Natural killer cell (primary cell): Measurements from ENCODE around the gene HEATR1. TPM values are rescaled to one million over a fixed set of nuclear protein-coding genes. Genes with fewer than 3 reads are reported as not detected.
A peak's percentile ranks its signal among the peaks of the same experiment; 100 is the strongest.

Source experiments
- ATAC-seq, 3 donors: fragments of 150-1000 bp in 2 of 3; fragments of 200-7000 bp in 1 of 3; cut with Tn5 transposase; 1 replicate in 1 of 3; 2 replicates in 2 of 3; pipeline ENCODE4 v1.10.0; 2021; ENCODE audit warnings: mild to moderate bottlenecking in 2 of 3, moderate library complexity in 2 of 3
- DNase-seq, 2 donors: peaks; one replicate each; pipeline versions ENCODE4 v3.0.0 to v3.0.0-alpha.2; 2013 to 2021; ENCODE audit warnings: mixed read lengths in 1 of 2
- H3K27ac ChIP-seq: one replicate; pipeline ENCODE4 v1.5.1; 2013; ENCODE audit warnings: mild to moderate bottlenecking, low read length
- H3K27me3 ChIP-seq: one replicate; pipeline ENCODE4 v1.6.1; 2013; ENCODE audit warnings: low read length; ENCODE audit not compliant: control insufficient read depth, insufficient read depth
- H3K36me3 ChIP-seq: one replicate; pipeline ENCODE4 v1.6.1; 2013; ENCODE audit warnings: low read length; ENCODE audit not compliant: control insufficient read depth, insufficient read depth
- H3K4me1 ChIP-seq: one replicate; pipeline ENCODE4 v1.6.1; 2013; ENCODE audit warnings: low read length; ENCODE audit not compliant: control insufficient read depth, insufficient read depth
- H3K4me3 ChIP-seq: one replicate; pipeline ENCODE4 v1.5.1; 2013; ENCODE audit warnings: low read length
- H3K9me3 ChIP-seq: one replicate; pipeline ENCODE4 v1.6.1; 2013; ENCODE audit warnings: low read length; ENCODE audit not compliant: control insufficient read depth, insufficient read depth
- H3K27ac Mint-ChIP-seq, 2 donors: one replicate each; pipeline ENCODE4 v1.8.0; 2022; ENCODE audit warnings: mild to moderate bottlenecking in 2 of 2, mixed read lengths in 2 of 2, moderate library complexity in 1 of 2
- H3K27me3 Mint-ChIP-seq, 2 donors: one replicate each; pipeline ENCODE4 v1.8.0; 2022; ENCODE audit warnings: low read depth in 2 of 2, mixed read lengths in 2 of 2
- H3K36me3 Mint-ChIP-seq: one replicate; pipeline ENCODE4 v1.8.0; 2022; ENCODE audit warnings: mixed read lengths
- H3K4me1 Mint-ChIP-seq, 2 donors: one replicate each; pipeline ENCODE4 v1.8.0; 2022; ENCODE audit warnings: mixed read lengths in 2 of 2
- H3K4me3 Mint-ChIP-seq: one replicate; pipeline ENCODE4 v1.8.0; 2022; ENCODE audit warnings: mild to moderate bottlenecking, moderate library complexity, mixed read lengths
- H3K9me3 Mint-ChIP-seq, 2 donors: one replicate each; pipeline ENCODE4 v1.8.0; 2022; ENCODE audit warnings: mixed read lengths in 2 of 2
- CTCF ChIP-seq: fragments of 200-600 bp; IDR thresholded peaks from one replicate; pipeline ENCODE4 v1.8.0; 2022; ENCODE audit warnings: antibody characterized with exemption
- WGBS: methylation state at CpG from one replicate; pipeline ENCODE4 v1.1.7; 2013; ENCODE audit warnings: missing lambda C conversion rate; ENCODE audit not compliant: insufficient coverage; 5-methylcytosine and 5-hydroxymethylcytosine counted together
- intact Hi-C: fragments of 100-400 bp; cut with micrococcal nuclease; formaldehyde crosslinking; loops from one replicate; pipeline ENCODE4 v1.14.2; 2022
- total RNA-seq, 4 donors: library from RNA; stranded (reverse); fragments of 120-200 nt in 1 of 4; gene quantifications; one replicate each; pipeline versions ENCODE4 v1.2.3 to v1.2.4, GENCODE V29; 2013 to 2022

Gene HEATR1
- total RNA-seq, 3 donors from 2014 or later (not counting 1 experiment from before 2014, with no cell fraction given), result 29.0 to 43.0 (median 35.3) TPM

DNA sequence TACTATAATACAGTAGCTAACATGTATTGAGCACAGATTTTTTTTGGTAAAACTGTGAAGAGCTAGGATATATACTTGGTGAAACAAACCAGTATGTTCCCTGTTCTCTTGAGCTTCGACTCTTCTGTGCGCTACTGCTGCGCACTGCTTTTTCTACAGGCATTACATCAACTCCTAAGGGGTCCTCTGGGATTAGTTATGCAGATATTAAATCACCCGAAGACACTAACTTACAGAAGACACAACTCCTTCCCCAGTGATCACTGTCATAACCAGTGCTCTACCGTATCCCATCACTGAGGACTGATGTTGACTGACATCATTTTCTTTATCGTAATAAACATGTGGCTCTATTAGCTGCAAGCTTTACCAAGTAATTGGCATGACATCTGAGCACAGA is 55.9 kb downstream of the HEATR1 start:
- no peaks in the 10 kb centered on the region for H3K9me3 Mint-ChIP-seq
- H3K4me3 Mint-ChIP-seq, result no peak overlapping the region
- H3K36me3 Mint-ChIP-seq, result peaks cover 65% of the 10 kb centered on the region
- Histone ChIP-seq H3K4me3 (no peak overlapping the region), H3K9me3 (no peaks in the 10 kb centered on the region), H3K36me3 (peaks cover 96% of the 10 kb centered on the region), H3K27me3 (no peaks in the 10 kb centered on the region), H3K27ac (no peak overlapping the region), H3K4me1 (peaks cover 3% of the 10 kb centered on the region)
- no peak for TF ChIP-seq CTCF
- no peak for ATAC-seq
- no peaks in the 10 kb centered on the region for H3K27me3 Mint-ChIP-seq
- intact Hi-C loops, result no loop called here
- peaks cover 7 to 10% of the 10 kb centered on the region in 2 donors for H3K4me1 Mint-ChIP-seq
- 94% methylated on average over 6 of the region's 6 CpGs for WGBS
- DNase-seq, result no peak
- H3K27ac Mint-ChIP-seq, result peak overlapping the region; percentile 3 to 15

DNA sequence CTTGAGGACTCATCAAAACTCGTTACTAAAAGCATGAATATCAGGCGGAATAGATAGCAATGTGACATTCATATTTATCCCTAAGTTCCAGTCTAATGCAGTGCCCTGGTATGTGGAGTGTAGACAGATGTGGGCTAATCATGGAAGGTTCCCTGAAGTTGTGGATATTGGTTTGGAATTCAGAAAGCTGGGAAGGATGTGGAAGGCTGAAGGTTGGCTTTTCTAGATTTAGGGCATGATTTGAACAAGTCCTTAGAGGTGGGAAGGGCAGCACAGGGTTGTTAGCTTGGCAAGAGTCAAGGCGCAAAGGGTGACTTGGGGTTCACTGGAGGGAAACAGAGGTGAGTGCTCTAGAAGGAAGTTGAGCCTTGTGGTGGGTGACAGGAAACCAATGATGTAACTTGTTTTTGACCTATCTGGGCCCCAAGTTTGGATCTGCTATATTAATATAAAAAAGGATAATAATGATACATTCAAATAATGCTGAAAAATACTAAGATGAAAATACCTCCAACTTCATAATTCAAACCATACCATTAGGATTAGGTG is 58.6 kb downstream of the HEATR1 start:
- peak overlapping the region; percentile 42 to 45 for H3K27ac Mint-ChIP-seq
- Histone ChIP-seq H3K4me3 (no peak overlapping the region), H3K36me3 (peaks cover 94% of the 10 kb centered on the region), H3K27me3 (no peaks in the 10 kb centered on the region), H3K27ac (no peak overlapping the region), H3K9me3 (no peaks in the 10 kb centered on the region), H3K4me1 (peaks cover 3% of the 10 kb centered on the region)
- intact Hi-C loops, result no loop called here
- ATAC-seq, result no peak
- no peaks in the 10 kb centered on the region for H3K27me3 Mint-ChIP-seq
- H3K36me3 Mint-ChIP-seq, result peaks cover 53% of the 10 kb centered on the region
- H3K9me3 Mint-ChIP-seq, result no peaks in the 10 kb centered on the region
- TF ChIP-seq CTCF, result no peak
- WGBS, result 72% methylated on average over 3 of the region's 3 CpGs
- DNase-seq, result peak in 1 of 2 donors; percentile 36
- no peak overlapping the region for H3K4me3 Mint-ChIP-seq
- H3K4me1 Mint-ChIP-seq, result peaks cover 7 to 10% of the 10 kb centered on the region in 2 donors

DNA sequence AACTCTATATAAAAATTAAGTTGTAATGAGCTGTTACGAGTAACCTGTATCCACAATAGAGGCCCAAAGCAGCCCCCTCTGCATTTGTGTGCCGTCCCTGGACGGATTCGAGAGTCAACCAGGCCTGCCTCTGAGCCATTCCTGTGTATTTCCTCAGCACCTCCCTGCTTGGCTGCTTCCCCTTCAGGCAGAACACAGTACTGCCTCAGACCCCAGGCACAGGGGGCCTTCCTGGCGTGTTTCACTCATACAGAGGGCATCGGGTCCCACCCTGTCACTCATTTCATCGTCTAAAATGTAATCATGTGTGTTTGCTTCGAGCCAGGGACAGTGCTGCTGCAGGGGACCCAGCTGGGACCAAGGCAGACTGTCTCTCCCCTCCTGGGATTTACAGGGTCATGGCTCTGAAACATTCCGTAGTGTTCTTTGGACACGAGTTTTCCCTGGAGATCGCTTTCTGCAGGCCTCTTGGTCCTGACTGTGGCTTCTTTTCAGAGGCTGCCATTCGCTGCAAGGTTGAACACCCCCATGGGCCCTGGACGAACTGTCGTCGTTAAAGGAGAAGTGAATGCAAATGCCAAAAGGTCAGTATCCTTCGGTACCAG is 61.1 kb downstream of the HEATR1 start:
- WGBS, result 90% methylated on average over 16 of the region's 16 CpGs
- Mint-ChIP-seq H3K36me3 (peaks cover 36% of the 10 kb centered on the region), H3K4me3 (no peak overlapping the region), H3K27ac (no peak overlapping the region), H3K27me3 (no peaks in the 10 kb centered on the region), H3K9me3 (no peaks in the 10 kb centered on the region), H3K4me1 (peaks cover 7 to 10% of the 10 kb centered on the region in 2 donors)
- H3K4me1 ChIP-seq, result peaks cover 3% of the 10 kb centered on the region
- no peak for TF ChIP-seq CTCF
- no peak overlapping the region for H3K4me3 ChIP-seq
- no peak for DNase-seq
- peaks cover 94% of the 10 kb centered on the region for H3K36me3 ChIP-seq
- ATAC-seq, result no peak
- intact Hi-C loops, result no loop called here
- no peaks in the 10 kb centered on the region for H3K9me3 ChIP-seq
- no peak overlapping the region for H3K27ac ChIP-seq
- H3K27me3 ChIP-seq, result no peaks in the 10 kb centered on the region

- no peak overlapping the region for H3K4me3 Mint-ChIP-seq
- Histone ChIP-seq H3K27ac (no peak overlapping the region), H3K36me3 (peaks cover 88% of the 10 kb centered on the region), H3K9me3 (no peaks in the 10 kb centered on the region), H3K4me1 (peaks cover 3% of the 10 kb centered on the region), H3K27me3 (no peaks in the 10 kb centered on the region), H3K4me3 (no peak overlapping the region)
- 97% methylated on average over 4 of the region's 4 CpGs for WGBS
- H3K36me3 Mint-ChIP-seq, result peaks cover 21% of the 10 kb centered on the region
- peaks cover 7 to 10% of the 10 kb centered on the region in 2 donors for H3K4me1 Mint-ChIP-seq
- intact Hi-C loops, result no loop called here
- no peaks in the 10 kb centered on the region for H3K27me3 Mint-ChIP-seq
- H3K9me3 Mint-ChIP-seq, result no peaks in the 10 kb centered on the region
- H3K27ac Mint-ChIP-seq, result no peak overlapping the region
- DNase-seq (no peak), ATAC-seq (no peak)
- TF ChIP-seq CTCF, result no peak
These were observed 62.6 kb downstream of the HEATR1 start for GRCh38 chr1:236541710-236542109.
